Cardiac fibroblast (primary cell): Measurements from ENCODE around the gene FBXW11.
A peak's percentile ranks its signal among the peaks of the same experiment; 100 is the strongest.

Experiments used
- DNase-seq, 2 donors: peaks; one replicate each; pipeline versions ENCODE4 v3.0.0 to v3.0.0-alpha.2; 2010; ENCODE audit warnings: low read depth in 2 of 2
- H3K4me3 ChIP-seq, 2 donors: replicated peaks in 1 of 2; 1 replicate in 1 of 2; 2 replicates in 1 of 2; pipeline ENCODE4 v1.5.1; 2011; ENCODE audit warnings: low read depth in 2 of 2, low read length in 2 of 2, mild to moderate bottlenecking in 2 of 2, moderate library complexity in 1 of 2
- TF ChIP-seq, protein P1 (sequence below): IDR thresholded peaks from one replicate; pipeline ENCODE4 v1.5.1; 2011; ENCODE audit warnings: low read depth, mild to moderate bottlenecking, low read length, inconsistent platforms

FBXW11 gene

GRCh38 chr5:172050080-172050479 is 43.6 kb upstream of the FBXW11 start:
- DNase-seq = no peak
- no peak overlapping the region for H3K4me3 ChIP-seq
- TF ChIP-seq, protein P1, sequence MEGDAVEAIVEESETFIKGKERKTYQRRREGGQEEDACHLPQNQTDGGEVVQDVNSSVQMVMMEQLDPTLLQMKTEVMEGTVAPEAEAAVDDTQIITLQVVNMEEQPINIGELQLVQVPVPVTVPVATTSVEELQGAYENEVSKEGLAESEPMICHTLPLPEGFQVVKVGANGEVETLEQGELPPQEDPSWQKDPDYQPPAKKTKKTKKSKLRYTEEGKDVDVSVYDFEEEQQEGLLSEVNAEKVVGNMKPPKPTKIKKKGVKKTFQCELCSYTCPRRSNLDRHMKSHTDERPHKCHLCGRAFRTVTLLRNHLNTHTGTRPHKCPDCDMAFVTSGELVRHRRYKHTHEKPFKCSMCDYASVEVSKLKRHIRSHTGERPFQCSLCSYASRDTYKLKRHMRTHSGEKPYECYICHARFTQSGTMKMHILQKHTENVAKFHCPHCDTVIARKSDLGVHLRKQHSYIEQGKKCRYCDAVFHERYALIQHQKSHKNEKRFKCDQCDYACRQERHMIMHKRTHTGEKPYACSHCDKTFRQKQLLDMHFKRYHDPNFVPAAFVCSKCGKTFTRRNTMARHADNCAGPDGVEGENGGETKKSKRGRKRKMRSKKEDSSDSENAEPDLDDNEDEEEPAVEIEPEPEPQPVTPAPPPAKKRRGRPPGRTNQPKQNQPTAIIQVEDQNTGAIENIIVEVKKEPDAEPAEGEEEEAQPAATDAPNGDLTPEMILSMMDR = no peak

GRCh38 chr5:172049226-172049796 is 42.9 kb upstream of the FBXW11 start:
- TF ChIP-seq, protein P1 = no peak
- no peak overlapping the region for H3K4me3 ChIP-seq
- DNase-seq = no peak

DNA sequence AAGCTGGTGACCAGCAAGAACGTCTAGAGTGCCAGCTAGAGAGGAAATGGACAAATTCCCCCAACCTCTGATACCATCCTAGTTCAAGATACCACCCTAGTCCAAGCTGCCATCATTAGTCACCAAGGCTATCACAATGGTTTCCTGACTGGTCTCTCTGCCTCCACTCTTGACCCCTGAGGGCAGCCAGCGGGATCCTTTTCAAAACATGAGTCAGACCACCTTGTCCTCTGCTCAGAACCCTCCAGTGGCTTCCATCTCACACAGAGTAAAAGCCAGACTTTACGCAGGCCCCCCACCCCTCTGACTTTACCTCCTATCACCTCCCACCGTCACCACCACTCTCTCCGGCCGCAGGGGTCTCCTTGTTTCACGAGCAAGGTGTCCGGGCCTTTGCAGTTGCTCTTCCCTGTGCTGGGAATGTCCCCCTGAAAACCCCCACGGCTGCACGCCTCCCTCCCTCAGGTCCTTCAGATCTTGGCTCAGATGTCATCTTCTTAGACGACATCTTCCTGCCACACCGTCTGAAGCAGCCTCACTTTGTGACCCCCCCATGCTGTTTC is 42.2 kb upstream of the FBXW11 start:
- no peak overlapping the region for H3K4me3 ChIP-seq
- DNase-seq = peak; percentile 20 to 32
- TF ChIP-seq, protein P1 = no peak

DNA sequence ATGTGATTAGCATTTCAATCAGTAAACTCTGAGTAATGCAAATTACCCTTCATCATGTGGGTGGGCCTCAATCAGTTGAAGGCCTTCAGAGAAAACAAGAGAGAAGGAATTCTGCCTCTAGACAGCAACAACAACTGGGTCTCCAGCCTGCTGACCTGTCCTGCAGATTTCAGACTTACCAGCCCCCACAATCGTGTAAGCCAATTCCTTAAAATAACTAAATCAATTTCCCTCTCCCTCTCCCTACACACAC is 41.7 kb upstream of the FBXW11 start:
- no peak overlapping the region for H3K4me3 ChIP-seq
- no peak for DNase-seq
- TF ChIP-seq, protein P1 = no peak

DNA sequence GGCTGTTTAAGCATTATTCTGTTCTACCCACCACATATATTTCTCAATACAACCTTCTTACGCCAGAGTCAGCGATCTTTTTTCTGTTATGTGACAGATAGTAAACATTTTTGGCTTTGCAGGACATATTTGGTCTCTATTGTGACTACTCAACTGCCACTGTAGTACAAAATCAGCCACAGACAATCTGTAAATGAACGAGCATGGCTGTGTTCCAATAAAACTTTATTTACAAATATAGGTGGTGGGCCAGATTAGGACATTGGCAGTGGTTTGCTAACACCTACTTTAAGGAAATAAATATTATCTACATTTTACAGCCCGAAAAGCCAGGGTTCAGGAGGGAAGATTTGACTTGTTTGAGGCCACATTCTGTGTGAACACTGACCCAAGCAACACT is 40.2 kb upstream of the FBXW11 start:
- no peak for DNase-seq
- H3K4me3 ChIP-seq = no peak overlapping the region
- TF ChIP-seq, protein P1 = no peak

DNA sequence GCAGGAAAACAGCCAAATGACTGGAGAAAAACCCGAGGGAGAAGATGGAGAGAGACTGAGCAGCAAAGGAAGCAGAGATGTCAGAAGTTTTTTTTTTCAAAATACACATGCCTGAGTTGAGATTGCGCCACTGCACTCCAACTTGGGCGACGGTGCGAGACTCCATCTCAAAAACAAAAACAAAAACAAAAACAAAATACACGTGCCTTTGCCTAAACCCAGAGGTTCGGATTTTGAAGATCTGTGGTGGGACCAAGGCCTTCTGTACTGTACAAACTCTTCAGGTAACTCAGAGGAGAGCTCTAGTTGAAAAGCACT is 38.8 kb upstream of the FBXW11 start:
- TF ChIP-seq, protein P1 = no peak
- DNase-seq = no peak
- H3K4me3 ChIP-seq = no peak overlapping the region

GRCh38 chr5:172044631-172045314 is 38.3 kb upstream of the FBXW11 start:
- H3K4me3 ChIP-seq = no peak overlapping the region
- DNase-seq = no peak
- TF ChIP-seq, protein P1 = no peak
